ENCODE results near the gene FBXO3.
"Not testable (repeated sequence)": the region's sequence is repeated elsewhere in the genome, so short reads cannot be mapped to it uniquely, and the experiment has no call there.

Gene FBXO3

GRCh38 chr11:33772300-33772699 lies 2.0 kb downstream of the FBXO3 start:
- no peak for DNase-seq

- DNase-seq: no peak
Measured at GRCh38 chr11:33770236-33770635, 4.1 kb downstream of the FBXO3 start.

- DNase-seq: no peak
Measured at GRCh38 chr11:33769542-33769941, 4.8 kb downstream of the FBXO3 start.

GRCh38 chr11:33767624-33768023 lies 6.7 kb downstream of the FBXO3 start:
- no peak for DNase-seq

- DNase-seq: no peak
Measured at GRCh38 chr11:33766085-33766484, 8.2 kb downstream of the FBXO3 start.

- no peak for DNase-seq
Measured at GRCh38 chr11:33761471-33761870, 12.8 kb downstream of the FBXO3 start.

GRCh38 chr11:33753304-33753967 lies 20.9 kb downstream of the FBXO3 start:
- DNase-seq: peak; percentile 36

GRCh38 chr11:33751878-33752277 lies 22.4 kb downstream of the FBXO3 start:
- DNase-seq: no peak

GRCh38 chr11:33747979-33748378 lies 26.3 kb downstream of the FBXO3 start:
- DNase-seq: peak; percentile 75

- no peak for DNase-seq
Measured at GRCh38 chr11:33743291-33743690, 31.0 kb downstream of the FBXO3 start.

- DNase-seq: peak; percentile 34
Measured at GRCh38 chr11:33742249-33742851, 32.0 kb downstream of the FBXO3 start.

GRCh38 chr11:33741806-33742205 lies 32.5 kb downstream of the FBXO3 start:
- DNase-seq: no peak

GRCh38 chr11:33737362-33737821 lies 36.9 kb downstream of the FBXO3 start:
- DNase-seq: peak; percentile 54

GRCh38 chr11:33736148-33736812 lies 38.0 kb downstream of the FBXO3 start, which contains the start of gene CD59:
CD59 (minus strand) TSS chr11:33736423; CDS start chr11:33722445, 13,978 bp downstream.
- DNase-seq: peak; percentile 89

- peak; percentile 14 for DNase-seq
Measured at GRCh38 chr11:33735271-33736147, 38.8 kb downstream of the FBXO3 start.

GRCh38 chr11:33734441-33735270 lies 39.7 kb downstream of the FBXO3 start:
- peak; percentile 16 for DNase-seq

GRCh38 chr11:33733980-33734379 lies 40.3 kb downstream of the FBXO3 start:
- no peak for DNase-seq

- peak; percentile 29 for DNase-seq
Measured at GRCh38 chr11:33731723-33732531, 42.4 kb downstream of the FBXO3 start.

GRCh38 chr11:33730716-33731115 lies 43.6 kb downstream of the FBXO3 start:
- no peak for DNase-seq

- not testable (repeated sequence) for DNase-seq
Measured at GRCh38 chr11:33729072-33729664, 45.2 kb downstream of the FBXO3 start.
